ENCODE results near the gene EHHADH.
A peak's percentile ranks its signal among the peaks of the same experiment; 100 is the strongest.
"Not testable (repeated sequence)": the region's sequence is repeated elsewhere in the genome, so short reads cannot be mapped to it uniquely, and the experiment has no call there.

The EHHADH gene

DNA sequence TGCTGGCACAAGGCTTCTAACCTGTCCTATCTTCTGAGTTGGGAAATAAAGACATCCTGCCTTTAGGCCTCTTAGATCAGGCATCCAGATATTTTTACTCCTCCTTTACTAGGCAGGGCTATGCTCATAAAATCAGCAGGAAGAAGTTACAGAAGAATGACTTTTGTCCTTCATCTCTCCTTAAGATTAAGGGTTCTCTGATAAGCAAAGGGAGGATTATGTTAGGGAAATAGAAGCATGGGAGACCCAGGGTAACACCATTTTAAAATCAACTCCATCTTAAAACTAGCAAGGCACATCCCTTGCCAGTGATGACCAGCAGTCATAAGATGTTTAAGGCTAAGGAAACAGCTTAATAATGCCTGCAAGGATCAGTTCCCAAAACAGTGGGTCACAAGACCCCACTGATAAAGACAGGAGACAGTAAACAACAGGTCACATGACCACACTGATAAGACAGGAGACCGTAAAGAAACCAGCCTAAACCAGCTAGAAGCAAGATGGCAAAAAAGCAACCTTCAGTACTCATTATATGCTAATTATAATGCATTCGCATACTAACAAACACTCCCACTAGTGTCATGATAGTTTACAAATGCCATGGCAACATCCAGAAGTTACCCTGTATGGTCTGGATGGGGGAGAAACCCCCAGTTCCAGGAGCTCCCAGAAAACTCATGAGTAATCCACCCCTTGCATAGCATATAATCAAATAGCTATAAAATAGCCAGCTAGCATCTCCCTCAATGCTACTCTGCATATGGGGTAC lies 14.5 kb upstream of the EHHADH start:
- H3K27ac Mint-ChIP-seq, result no peak overlapping the region
- no peaks in the 10 kb centered on the region for H3K9me3 Mint-ChIP-seq
- H3K36me3 Mint-ChIP-seq, result no peaks in the 10 kb centered on the region
- peaks cover 24% of the 10 kb centered on the region for H3K27me3 Mint-ChIP-seq
- DNase-seq (ENCODE audit: low spot score in 2 of 2), result no peak
- ATAC-seq (ENCODE audit: low read depth), result no peak
- H3K4me3 Mint-ChIP-seq, result no peak overlapping the region
- H3K4me1 Mint-ChIP-seq, result no peaks in the 10 kb centered on the region

DNA sequence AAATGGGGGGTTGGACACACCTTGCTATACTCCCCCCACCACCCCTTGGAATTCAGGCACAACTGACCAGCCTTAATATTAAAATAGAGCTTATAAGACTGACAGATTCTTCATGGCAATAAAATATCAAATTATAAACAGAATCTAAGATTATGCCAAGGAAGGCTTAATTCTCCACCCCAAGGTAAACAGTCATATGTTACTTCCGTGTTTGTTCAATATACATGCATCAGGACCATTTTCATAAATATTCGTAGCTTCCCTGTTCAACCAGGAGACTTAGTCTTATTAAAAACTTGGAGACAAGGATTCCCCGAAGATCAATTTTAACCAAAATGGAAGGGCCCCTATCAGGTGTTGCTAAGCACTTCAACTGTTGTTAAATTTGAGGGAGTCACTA lies 13.3 kb upstream of the EHHADH start:
- peaks cover 24% of the 10 kb centered on the region for H3K27me3 Mint-ChIP-seq
- H3K27ac Mint-ChIP-seq, result no peak overlapping the region
- ATAC-seq (ENCODE audit: low read depth), result no peak
- H3K9me3 Mint-ChIP-seq, result no peaks in the 10 kb centered on the region
- no peaks in the 10 kb centered on the region for H3K36me3 Mint-ChIP-seq
- no peaks in the 10 kb centered on the region for H3K4me1 Mint-ChIP-seq
- no peak overlapping the region for H3K4me3 Mint-ChIP-seq
- no peak for DNase-seq (ENCODE audit: low spot score in 2 of 2)

DNA sequence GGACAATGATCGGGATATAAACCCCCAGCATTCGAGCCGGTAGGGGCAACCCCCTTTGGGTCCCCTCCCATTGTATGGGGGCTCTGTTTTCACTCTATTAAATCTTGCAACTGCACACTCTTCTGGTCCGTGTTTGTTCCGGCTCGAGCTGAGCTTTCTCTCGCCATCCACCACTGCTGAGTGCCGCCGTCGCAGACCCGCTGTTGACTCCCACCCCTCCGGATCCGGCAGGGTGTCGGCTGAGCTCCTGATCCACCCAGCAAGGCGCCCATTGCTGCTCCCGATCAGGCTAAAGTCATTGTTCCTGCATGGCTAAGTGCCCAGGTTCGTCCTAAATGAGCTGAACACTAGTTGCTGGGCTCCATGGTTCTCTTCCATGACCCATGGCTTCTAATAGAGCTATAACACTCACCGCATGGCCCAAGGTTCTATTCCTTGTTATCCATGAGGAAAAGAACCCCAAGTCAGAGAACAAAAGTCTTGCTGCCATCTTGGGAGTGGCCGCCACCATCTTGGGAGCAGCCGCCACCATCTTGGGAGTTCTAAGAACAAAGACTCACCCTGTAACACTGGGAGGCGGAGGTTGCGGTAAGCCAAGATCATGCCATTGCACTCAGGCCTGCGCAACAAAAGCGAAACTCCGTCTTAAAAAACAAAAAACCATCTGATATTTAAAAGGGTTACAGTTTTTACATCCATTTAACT lies 11.2 kb upstream of the EHHADH start:
- peaks cover 17% of the 10 kb centered on the region for H3K27me3 Mint-ChIP-seq

DNA sequence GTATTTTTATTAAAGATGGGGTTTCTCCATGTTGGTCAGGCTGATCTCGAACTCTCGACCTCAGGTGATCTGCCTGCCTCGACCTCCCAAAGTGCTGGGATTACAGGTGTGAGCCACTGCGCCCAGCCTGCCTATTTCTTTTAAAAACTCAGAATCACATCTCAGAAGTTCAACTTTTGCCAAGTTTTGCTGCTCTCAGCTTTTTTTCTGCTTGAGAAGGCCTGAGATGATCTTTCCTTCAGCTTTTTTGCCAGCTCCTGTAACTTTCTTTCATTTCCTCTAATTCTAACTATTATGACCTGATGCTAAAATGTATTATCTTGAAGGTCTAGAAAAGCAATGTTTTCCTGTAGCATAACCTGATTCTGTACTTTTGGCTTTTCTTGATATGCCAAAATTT lies 9.6 kb upstream of the EHHADH start:
- H3K9me3 Mint-ChIP-seq, result peaks cover 3% of the 10 kb centered on the region
- H3K4me3 Mint-ChIP-seq, result no peak overlapping the region
- peaks cover 14% of the 10 kb centered on the region for H3K27me3 Mint-ChIP-seq
- no peak overlapping the region for H3K27ac Mint-ChIP-seq
- no peaks in the 10 kb centered on the region for H3K4me1 Mint-ChIP-seq
- peaks cover under 1% of the 10 kb centered on the region for H3K36me3 Mint-ChIP-seq
- DNase-seq (ENCODE audit: low spot score in 2 of 2) (no peak), ATAC-seq (ENCODE audit: low read depth) (no peak)

More for the DNA sequence above, 11.2 kb upstream of the EHHADH start:
- Mint-ChIP-seq H3K4me3 (no peak overlapping the region), H3K27ac (no peak overlapping the region), H3K9me3 (no peaks in the 10 kb centered on the region), H3K4me1 (no peaks in the 10 kb centered on the region), H3K36me3 (no peaks in the 10 kb centered on the region)
- ATAC-seq (ENCODE audit: low read depth) (no peak), DNase-seq (ENCODE audit: low spot score in 2 of 2) (no peak)

DNA sequence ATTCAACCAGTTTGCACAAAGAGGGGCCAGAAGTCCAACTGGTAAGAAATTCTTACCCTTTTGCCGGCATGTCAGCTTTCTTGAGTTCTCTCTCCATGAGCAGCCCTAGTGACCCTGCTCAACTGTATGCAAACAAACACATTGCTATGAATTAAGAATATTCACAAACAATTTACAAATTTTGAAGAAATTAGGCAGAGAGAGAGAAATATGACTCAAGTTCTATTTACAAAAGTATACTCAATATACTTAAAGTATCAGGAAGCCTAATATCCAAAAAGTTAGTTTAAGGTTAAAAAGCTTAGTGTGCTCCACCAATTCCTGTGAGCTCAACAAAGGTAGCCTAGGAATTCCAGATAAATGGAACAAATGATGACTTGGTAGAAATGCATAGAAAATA lies 3.5 kb upstream of the EHHADH start:
- DNase-seq (ENCODE audit: low spot score in 2 of 2) (no peak), ATAC-seq (ENCODE audit: low read depth) (no peak)
- Mint-ChIP-seq H3K4me3 (no peak overlapping the region), H3K27me3 (peaks cover 10% of the 10 kb centered on the region), H3K27ac (no peak overlapping the region), H3K4me1 (peaks cover 3% of the 10 kb centered on the region), H3K36me3 (peaks cover 5% of the 10 kb centered on the region), H3K9me3 (peaks cover 12% of the 10 kb centered on the region)

DNA sequence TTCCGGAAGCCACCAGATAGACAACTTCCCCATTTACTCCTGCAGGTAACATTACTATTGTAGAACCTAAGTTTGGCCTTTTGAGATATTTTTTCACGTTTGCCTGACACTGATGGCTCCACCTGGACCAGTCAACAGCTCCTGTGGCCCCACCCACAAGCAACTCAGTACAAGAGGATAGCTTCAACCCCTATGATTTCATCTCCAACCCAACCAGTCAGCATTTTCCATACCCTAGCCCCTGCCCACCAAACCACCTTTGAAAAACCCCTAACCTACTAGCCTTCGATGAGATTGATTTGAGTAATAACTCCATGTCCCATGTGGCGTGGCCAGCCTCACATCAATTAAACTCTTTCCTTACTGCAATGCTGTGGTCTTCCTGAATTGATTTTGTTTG lies 950 bp upstream of the EHHADH start:
- H3K27ac Mint-ChIP-seq, result no peak overlapping the region
- ATAC-seq (ENCODE audit: low read depth), result no peak
- peaks cover 3% of the 10 kb centered on the region for H3K4me1 Mint-ChIP-seq
- peak overlapping the region; percentile 29 for H3K4me3 Mint-ChIP-seq
- peaks cover 9% of the 10 kb centered on the region for H3K36me3 Mint-ChIP-seq
- peaks cover 12% of the 10 kb centered on the region for H3K27me3 Mint-ChIP-seq
- DNase-seq (ENCODE audit: low spot score in 2 of 2), result no peak
- peaks cover 12% of the 10 kb centered on the region for H3K9me3 Mint-ChIP-seq

DNA sequence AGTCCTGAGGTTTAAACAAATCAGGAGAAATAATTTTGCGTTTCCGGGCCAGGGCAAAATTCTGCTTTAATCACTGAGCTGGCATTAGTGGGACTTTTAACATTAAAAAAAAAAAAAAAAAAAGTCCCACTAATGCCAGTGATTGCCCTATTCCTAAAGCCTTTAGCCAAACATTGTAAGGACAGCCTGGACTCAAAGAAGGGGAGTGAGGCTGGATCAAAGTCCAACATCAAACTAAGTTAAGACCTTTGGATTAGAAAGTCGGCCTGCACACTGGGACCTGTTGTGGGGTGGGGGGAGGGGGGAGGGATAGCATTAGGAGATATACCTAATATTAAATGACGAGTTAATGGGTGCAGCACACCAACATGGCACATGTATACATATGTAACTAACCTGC lies 716 bp downstream of the EHHADH start:
- not testable (repeated sequence) for DNase-seq (ENCODE audit: low spot score in 2 of 2); H3K9me3 Mint-ChIP-seq; H3K4me3 Mint-ChIP-seq; H3K27ac Mint-ChIP-seq; H3K4me1 Mint-ChIP-seq; ATAC-seq (ENCODE audit: low read depth)
- Mint-ChIP-seq H3K27me3 (peaks cover 11% of the 10 kb centered on the region), H3K36me3 (peaks cover 11% of the 10 kb centered on the region)

DNA sequence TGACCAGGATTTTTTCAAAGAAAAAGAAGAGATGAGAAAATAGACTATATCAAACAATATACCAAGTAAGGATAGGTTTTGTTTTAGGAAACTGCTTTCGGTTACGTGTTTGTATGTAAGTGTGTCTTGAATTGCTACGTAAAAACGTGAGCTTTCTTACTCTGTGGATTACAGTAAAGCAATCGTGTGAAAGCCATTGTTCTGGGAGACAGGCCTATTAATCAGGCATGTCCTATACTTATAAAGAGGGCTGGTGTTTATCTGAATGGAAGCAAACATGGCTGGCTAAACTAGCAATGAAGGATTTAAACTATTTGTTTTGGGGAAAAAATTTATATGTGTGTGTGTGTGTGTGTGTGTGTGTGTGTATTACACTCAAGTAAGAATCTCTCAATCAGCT lies 2.6 kb downstream of the EHHADH start:
- H3K4me1 Mint-ChIP-seq, result peaks cover 3% of the 10 kb centered on the region
- peaks cover 13% of the 10 kb centered on the region for H3K27me3 Mint-ChIP-seq
- no peak overlapping the region for H3K4me3 Mint-ChIP-seq
- DNase-seq (ENCODE audit: low spot score in 2 of 2) (no peak), ATAC-seq (ENCODE audit: low read depth) (no peak)
- no peak overlapping the region for H3K27ac Mint-ChIP-seq
- H3K9me3 Mint-ChIP-seq, result peaks cover 4% of the 10 kb centered on the region
- H3K36me3 Mint-ChIP-seq, result peaks cover 13% of the 10 kb centered on the region

GRCh38 chr3:185250653-185251052 lies 3.2 kb downstream of the EHHADH start:
- peaks cover 17% of the 10 kb centered on the region for H3K27me3 Mint-ChIP-seq
- DNase-seq (ENCODE audit: low spot score in 2 of 2) (no peak), ATAC-seq (ENCODE audit: low read depth) (no peak)
- H3K36me3 Mint-ChIP-seq, result peaks cover 18% of the 10 kb centered on the region
- H3K4me1 Mint-ChIP-seq, result peaks cover 3% of the 10 kb centered on the region
- H3K9me3 Mint-ChIP-seq, result peaks cover 2% of the 10 kb centered on the region
- H3K4me3 Mint-ChIP-seq, result no peak overlapping the region
- H3K27ac Mint-ChIP-seq, result no peak overlapping the region

- Mint-ChIP-seq H3K4me3 (no peak overlapping the region), H3K36me3 (peaks cover 18% of the 10 kb centered on the region), H3K27ac (no peak overlapping the region), H3K4me1 (peaks cover 3% of the 10 kb centered on the region), H3K27me3 (peaks cover 17% of the 10 kb centered on the region), H3K9me3 (peaks cover 2% of the 10 kb centered on the region)
- DNase-seq (ENCODE audit: low spot score in 2 of 2) (no peak), ATAC-seq (ENCODE audit: low read depth) (no peak)
These were observed 3.6 kb downstream of the EHHADH start for GRCh38 chr3:185250247-185250646.

DNA sequence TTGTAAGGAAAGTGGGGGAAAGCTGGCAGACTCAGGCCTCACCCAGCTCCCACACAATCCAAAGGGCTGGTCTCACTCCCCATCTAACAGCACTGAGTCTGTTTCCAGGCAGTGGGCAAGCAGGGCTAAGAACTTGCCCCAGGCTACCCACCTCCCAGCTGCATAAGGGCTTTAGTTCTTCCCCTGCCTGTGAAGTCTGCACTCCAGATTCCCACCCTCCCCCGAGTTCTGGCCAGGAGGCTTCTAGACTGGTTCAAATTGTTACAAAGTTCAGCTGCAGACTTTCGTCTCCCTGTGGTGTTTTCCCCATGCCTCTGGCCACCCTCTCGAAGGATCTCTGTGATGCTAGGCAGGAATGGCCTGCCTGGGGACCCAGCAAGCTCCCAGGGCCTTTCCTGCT lies 11.2 kb downstream of the EHHADH start:
- H3K36me3 Mint-ChIP-seq, result peaks cover 19% of the 10 kb centered on the region
- DNase-seq (ENCODE audit: low spot score in 2 of 2), result no peak
- no peak for ATAC-seq (ENCODE audit: low read depth)
- H3K27me3 Mint-ChIP-seq, result peaks cover 14% of the 10 kb centered on the region
- peaks cover 16% of the 10 kb centered on the region for H3K9me3 Mint-ChIP-seq
- no peaks in the 10 kb centered on the region for H3K4me1 Mint-ChIP-seq
- no peak overlapping the region for H3K4me3 Mint-ChIP-seq
- H3K27ac Mint-ChIP-seq, result no peak overlapping the region

DNA sequence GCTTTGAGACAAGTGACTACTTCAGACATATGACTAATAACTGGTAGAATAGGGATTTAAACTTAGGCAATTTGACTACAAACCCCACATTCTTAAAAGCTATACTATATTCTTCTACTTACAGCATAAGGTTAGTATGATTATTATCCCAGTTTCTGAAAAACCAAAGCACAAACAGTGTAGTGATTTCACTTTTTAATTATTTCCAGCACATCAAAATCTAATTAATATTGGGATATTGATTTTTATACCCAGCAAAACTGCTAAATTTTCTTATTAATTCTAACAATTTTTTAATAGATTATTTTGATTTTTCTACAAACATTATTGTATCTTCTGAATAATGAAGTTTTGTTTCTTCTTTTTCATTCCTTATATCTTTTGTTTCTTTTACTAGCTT lies 16.9 kb downstream of the EHHADH start:
- no peak overlapping the region for H3K27ac Mint-ChIP-seq
- H3K4me1 Mint-ChIP-seq, result no peaks in the 10 kb centered on the region
- H3K27me3 Mint-ChIP-seq, result no peaks in the 10 kb centered on the region
- peaks cover 16% of the 10 kb centered on the region for H3K9me3 Mint-ChIP-seq
- ATAC-seq (ENCODE audit: low read depth) (no peak), DNase-seq (ENCODE audit: low spot score in 2 of 2) (no peak)
- H3K4me3 Mint-ChIP-seq, result no peak overlapping the region
- peaks cover 8% of the 10 kb centered on the region for H3K36me3 Mint-ChIP-seq

- no peak for ATAC-seq (ENCODE audit: low read depth)
- no peak for DNase-seq (ENCODE audit: low spot score in 2 of 2)
- no peak overlapping the region for H3K27ac Mint-ChIP-seq
- H3K27me3 Mint-ChIP-seq, result no peaks in the 10 kb centered on the region
- H3K36me3 Mint-ChIP-seq, result peaks cover 4% of the 10 kb centered on the region
- H3K4me3 Mint-ChIP-seq, result no peak overlapping the region
- peaks cover 7% of the 10 kb centered on the region for H3K9me3 Mint-ChIP-seq
- H3K4me1 Mint-ChIP-seq, result no peaks in the 10 kb centered on the region
These were observed 20.5 kb downstream of the EHHADH start for GRCh38 chr3:185233328-185233727.

GRCh38 chr3:185226526-185226925 lies 27.3 kb downstream of the EHHADH start:
- H3K4me3 Mint-ChIP-seq; H3K36me3 Mint-ChIP-seq; H3K27me3 Mint-ChIP-seq; ATAC-seq (ENCODE audit: low read depth); DNase-seq (ENCODE audit: low spot score in 2 of 2); H3K9me3 Mint-ChIP-seq; H3K27ac Mint-ChIP-seq; H3K4me1 Mint-ChIP-seq: not testable (repeated sequence)

DNA sequence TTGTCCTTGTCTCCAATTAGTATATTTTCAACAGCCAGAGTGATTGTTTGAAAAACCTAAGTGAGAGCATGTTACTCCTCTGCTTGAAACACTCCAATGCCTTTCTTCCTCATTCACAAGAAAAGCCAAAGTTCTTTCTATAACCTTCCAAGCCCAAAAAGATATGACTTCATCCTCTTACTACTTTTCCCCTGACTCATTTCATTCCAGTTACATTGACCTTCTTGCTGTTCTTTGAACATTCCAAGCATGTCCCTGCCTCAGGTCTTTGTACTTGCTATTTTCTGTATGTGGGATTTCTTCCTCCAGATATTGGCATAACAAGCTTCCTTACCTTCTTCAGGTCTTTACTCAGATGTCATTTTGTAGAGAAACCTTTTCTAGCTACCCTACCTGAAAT lies 28.3 kb downstream of the EHHADH start:
- peaks cover 7% of the 10 kb centered on the region for H3K36me3 Mint-ChIP-seq
- no peaks in the 10 kb centered on the region for H3K4me1 Mint-ChIP-seq
- no peak for DNase-seq (ENCODE audit: low spot score in 2 of 2)
- no peak for ATAC-seq (ENCODE audit: low read depth)
- no peaks in the 10 kb centered on the region for H3K9me3 Mint-ChIP-seq
- H3K27ac Mint-ChIP-seq, result no peak overlapping the region
- H3K4me3 Mint-ChIP-seq, result no peak overlapping the region
- no peaks in the 10 kb centered on the region for H3K27me3 Mint-ChIP-seq

Measured in memory B cell (primary cell).